ENCODE results near the gene ASB12. TPM values are rescaled to one million over a fixed set of nuclear protein-coding genes. Genes with fewer than 3 reads are reported as not detected.

ASB12 gene
- total RNA-seq, 1 donor from 2014 or later = not detected

DNA sequence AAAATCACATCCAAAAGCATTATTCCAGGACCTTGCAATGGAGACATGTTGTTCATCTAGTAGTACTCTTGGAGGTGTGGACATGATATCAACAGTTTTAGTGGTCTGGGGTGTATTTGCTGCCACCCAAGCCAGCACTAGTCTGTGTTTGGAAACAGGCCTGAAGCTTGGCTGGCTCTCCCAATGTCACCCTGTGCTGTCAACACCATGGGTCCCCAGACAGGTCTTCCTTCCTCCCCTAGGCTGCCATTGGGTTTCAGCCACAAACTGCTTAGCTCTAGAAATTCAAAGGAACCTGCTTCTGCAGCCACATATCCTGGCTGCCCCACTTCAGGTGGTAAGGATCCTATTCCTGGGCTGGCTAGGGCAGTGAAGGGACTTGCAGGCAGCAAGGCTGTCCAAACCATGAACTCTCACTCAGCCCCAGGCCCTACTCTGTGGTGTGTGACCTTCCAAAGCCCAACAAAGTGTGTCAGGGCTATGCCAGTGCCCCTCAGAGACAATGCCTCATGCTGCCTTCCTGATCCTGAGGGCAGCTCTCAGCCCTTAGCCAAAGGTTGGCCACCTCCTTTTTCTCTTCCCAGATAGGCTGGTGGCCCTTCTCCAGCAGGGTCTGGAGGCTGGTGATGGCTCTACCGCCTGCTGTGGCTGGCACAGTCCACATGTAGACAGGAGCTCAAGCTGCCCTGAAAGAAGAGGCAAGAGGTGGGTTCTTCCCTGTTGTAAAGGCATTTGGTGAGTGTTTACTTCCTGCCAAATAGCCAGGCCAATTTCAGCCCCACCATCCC is 43.2 kb downstream of the ASB12 start:
- DNase-seq (ENCODE audit: low read depth in 2 of 2) = no peak

DNA sequence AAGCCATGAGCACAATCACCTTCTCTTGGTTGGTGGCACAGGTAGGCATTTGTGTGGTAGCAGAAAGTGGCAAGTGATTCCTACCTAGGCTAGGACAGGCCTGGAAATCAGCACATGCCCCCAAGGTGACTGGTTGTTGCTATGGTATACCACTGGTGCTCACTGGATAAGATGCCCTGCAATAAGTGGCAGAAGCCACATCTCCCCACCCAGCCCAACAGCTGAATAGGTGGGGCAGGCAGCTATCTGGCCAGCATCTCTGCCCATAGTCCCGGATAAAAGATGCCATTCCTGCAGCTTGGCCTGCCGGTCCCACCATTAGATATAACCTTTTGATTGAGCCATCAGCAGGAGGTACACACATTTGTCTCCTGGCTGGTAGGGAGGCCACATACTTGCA is 46.0 kb downstream of the ASB12 start:
- DNase-seq (ENCODE audit: low read depth in 2 of 2) = no peak

DNA sequence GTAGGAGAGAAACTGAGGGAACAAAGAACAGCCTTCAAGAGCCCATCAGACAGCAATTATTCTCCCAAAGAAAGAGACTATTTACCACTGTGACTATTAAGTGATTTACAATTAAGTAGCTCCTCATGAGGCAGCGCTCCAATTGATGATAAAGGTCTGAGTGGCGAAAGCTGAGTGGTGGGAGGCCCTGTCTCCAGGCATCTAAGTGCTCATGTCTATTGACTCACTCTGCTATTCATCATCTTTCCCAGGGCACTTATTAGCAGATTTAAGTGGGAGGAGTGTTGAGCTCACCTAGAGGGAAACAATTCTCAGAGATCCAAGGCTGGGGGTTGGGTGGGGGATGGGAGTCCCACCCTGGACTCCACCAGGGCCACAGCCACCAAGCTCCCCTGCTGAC is 48.2 kb downstream of the ASB12 start:
- no peak for DNase-seq (ENCODE audit: low read depth in 2 of 2)

DNA sequence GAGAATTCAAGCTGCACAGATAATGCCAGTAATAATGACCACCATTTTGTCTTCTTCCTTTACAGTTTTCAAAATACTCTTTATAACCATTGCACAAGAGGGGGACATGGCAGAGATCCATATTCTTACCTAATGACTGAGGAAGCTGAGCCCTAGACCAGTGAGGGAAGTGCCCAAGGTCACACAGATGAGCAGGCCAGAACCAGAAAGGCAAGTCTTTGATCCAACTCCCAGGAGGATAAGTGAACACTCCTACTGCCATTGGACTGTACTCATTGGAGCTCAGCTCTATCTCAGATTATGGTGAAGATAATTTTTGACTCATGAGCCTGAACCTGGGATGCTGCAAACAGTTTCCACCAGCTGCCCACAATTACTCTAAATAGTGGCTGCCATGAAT is 53.5 kb downstream of the ASB12 start:
- no peak for DNase-seq (ENCODE audit: low read depth in 2 of 2)

Other genes starting within 250 kb of the ASB12 start
- 0.77 and 1.3 TPM in 2 replicates for gene AMER1, start 24.9 kb downstream of the ASB12 start, total RNA-seq
- gene MTMR8, start 164.8 kb upstream of the ASB12 start, total RNA-seq = 0.26 and 0.51 TPM in 2 replicates

Measured in dermis microvascular lymphatic vessel endothelial cell (primary cell).